ENCODE results near the gene PSD2. TPM values are rescaled to one million over a fixed set of nuclear protein-coding genes. Genes with fewer than 3 reads are reported as not detected.
A peak's percentile ranks its signal among the peaks of the same experiment; 100 is the strongest.

Gene PSD2
- polyA plus RNA-seq (2012; ENCODE audit: insufficient read depth, insufficient read length), result not detected

DNA sequence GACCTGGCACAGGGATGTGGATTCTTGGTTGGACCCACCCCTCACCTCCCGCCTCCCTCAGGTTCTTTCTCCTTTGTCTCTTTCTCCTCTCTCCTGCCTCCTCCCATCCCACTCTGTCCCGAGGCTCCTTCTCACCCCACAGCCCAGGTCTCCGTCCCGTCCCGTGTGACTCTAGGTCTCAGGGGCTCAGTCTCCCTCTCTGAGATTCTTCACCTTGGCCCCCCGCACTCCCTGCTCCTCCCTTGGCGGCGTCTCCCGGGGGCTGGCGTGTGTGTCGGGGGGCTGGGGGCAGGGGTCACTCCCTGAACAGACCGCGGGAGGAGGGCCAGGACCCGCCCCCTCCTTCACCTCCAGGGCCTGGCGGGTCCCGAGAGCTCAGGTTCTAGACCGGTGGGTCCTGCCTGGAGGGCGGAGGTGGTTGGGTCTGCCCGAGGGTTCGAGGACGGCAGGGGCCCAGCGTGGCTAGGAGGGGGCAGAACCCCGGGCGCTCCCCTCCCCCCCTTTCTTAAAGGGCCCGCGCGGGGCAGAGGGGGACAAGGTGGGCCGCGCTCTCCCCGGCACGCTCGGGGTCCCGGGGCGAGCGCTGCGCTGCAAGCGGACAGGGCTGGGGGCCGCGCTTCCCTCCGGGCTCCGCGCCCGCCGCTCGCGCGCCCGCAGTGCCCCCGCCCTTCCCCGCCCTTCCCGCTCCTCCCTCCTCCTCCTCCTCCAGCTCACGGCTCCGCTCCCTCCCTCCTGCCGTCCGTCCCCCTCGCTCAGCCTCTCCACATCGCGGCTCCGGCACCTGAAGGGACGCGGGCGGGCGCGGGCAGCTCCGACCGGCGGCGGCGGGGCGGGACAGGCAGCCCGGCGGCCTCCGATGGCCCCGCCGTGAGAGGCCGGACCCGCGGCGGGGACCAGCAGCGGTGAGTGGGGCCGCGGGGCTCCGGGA, at the start of gene PSD2:
Gene PSD2, plus strand, starts transcription at position 735 of the 928 bp plus-strand sequence. CDS start 13,633 bp downstream, outside the sequence.
- DNase-seq (ENCODE audit: low read depth, low spot score), result no peak
- no peak within 1 kb of the TSS for H3K4me3 ChIP-seq (ENCODE audit: low read length)

DNA sequence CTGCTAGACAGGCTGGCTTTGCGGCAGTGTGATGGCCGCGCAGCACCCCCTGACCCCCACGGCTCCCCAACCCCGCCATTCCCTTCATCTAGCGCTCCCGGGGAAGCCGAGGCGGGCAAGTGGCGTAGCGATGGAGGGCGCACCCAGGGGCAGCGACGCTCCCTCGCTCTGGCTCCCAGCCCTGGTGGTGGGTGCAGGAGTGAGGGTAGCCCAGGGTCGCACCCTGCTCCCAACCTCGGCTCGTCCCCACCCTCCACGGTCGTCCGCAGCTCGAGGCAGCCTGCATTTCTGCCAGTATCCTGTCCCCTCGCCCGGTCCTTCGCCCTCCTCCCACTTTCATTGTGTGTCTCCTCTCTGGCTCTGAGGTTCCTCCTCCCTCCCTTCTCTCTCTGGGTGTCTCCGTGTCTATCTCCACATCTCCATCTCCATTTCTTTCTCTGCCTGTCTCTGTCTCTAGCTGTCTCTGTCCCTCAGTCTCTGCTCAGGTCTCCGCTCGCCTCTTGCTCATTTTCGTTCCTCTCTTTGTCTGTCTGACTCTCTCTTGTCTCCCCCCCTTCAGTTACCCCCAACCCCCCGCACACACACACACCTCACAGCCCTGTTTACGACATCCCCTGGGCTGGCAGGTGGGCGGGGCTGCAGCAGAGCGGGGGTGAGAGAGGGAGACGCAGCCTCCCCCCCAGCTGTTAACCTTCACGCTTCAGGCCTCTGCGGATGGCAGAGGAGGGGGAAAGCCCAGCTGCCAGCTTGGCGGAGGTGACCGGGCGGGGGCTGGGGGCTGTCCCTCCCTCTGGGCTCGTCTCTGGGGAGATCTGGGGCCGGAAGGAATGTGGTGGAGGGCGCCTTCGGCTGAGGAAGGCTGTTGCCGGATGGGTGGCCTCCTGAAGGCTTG, 48.7 kb upstream of the PSD2 start:
- DNase-seq (ENCODE audit: low read depth, low spot score), result no peak

DNA sequence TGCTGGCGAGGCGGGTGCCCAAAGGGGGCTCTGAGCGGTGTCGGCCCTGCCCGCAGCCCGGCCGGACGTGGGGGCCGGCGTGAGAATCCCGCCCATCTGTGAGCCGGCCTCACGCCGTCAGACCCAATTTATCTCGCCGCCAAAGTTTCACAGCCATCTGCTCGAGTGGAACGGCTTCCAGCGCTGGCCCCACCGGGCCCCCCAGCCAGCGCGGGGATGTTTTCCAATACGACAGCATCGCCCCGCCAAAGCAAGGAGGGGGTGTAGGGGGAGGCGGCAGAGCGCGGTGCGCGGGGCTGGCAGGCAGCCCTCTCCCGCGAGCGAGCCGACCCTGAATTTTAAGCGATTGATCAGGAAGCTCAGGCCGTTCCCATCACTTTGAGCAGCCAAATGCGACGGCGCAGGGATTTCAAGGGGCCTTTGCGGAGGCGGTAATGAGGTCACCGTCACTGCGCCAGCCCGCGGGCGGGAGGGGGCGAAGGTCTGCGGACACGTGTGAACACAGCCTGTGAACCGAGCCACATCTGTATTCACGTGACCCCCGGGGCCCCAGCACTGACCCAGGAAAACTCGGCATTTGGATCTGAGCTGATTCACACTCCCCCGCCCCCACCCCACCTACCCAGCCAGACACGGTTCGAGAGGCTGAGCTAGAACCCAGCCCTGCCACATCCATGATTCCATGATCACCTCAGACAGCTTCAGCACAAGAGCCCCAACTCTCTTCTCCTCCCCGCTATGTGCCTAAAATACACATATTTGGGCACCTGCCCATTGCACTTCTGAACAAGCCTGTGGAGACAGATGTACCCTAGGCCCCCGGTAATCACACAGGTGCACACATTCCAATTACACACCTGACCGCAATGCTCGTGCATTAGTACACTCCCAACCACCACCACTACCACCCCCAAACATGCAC, 47.8 kb upstream of the PSD2 start:
- H3K4me3 ChIP-seq (ENCODE audit: low read length), result peak overlapping the region; percentile 36
- DNase-seq (ENCODE audit: low read depth, low spot score), result no peak

More for the DNA sequence above, 48.7 kb upstream of the PSD2 start:
- H3K4me3 ChIP-seq (ENCODE audit: low read length), result peak overlapping the region; percentile 36

DNA sequence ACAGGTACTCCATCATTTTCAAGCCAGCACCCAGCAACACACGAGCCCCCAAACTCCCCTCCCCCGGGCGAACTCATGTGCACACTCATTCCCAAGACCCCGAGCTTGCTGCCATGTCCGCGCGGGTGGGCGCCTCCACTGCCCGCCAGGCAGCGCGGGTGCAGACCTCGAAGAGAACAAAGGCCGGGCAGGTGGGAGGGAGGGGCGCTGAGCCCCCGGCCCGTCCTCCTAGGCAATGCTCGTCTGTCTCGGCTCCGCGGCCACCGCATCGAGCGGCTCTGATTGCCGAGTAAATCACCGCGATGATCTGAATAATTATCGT, 47.1 kb upstream of the PSD2 start:
- DNase-seq (ENCODE audit: low read depth, low spot score), result no peak
- no peak overlapping the region for H3K4me3 ChIP-seq (ENCODE audit: low read length)

DNA sequence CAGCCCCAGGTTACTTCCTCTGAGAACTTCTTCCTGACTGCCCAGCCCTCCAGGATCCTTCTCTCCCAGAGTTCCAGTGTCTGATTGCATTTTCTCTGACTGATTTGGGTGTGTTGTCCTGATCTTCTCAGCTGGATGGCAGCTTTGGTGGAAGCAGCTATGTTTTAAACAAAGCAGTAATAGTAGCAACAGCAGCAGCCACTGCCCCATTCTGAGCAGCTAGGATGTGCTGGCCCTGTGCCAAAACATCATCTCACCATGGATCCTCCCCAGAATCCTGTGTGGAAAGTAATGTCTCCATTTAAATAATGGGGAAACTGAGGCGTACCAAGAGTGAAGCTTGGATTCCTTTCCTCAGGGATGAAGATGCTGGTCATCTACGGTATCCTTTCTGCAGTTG, 46.4 kb upstream of the PSD2 start:
- no peak overlapping the region for H3K4me3 ChIP-seq (ENCODE audit: low read length)
- no peak for DNase-seq (ENCODE audit: low read depth, low spot score)

DNA sequence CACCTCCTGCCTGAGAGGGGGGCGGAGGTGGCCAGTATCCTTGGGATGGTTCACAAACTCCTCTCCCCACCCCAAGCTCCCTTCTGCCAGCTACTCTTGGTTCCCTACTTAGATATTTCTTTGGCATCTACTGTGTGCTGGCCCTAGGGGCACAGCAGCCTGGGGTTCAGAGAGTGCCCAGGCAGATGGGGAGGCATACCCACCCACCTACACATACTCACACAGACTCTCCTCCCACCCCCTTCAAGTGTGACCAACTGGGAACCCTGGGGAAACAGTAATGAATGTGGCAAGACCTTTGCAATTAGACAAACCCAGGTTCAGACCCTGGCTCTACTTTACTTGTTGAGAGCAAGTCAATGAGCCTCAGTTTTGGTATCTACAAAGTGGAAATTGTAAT, 44.4 kb upstream of the PSD2 start:
- DNase-seq (ENCODE audit: low read depth, low spot score), result no peak

DNA sequence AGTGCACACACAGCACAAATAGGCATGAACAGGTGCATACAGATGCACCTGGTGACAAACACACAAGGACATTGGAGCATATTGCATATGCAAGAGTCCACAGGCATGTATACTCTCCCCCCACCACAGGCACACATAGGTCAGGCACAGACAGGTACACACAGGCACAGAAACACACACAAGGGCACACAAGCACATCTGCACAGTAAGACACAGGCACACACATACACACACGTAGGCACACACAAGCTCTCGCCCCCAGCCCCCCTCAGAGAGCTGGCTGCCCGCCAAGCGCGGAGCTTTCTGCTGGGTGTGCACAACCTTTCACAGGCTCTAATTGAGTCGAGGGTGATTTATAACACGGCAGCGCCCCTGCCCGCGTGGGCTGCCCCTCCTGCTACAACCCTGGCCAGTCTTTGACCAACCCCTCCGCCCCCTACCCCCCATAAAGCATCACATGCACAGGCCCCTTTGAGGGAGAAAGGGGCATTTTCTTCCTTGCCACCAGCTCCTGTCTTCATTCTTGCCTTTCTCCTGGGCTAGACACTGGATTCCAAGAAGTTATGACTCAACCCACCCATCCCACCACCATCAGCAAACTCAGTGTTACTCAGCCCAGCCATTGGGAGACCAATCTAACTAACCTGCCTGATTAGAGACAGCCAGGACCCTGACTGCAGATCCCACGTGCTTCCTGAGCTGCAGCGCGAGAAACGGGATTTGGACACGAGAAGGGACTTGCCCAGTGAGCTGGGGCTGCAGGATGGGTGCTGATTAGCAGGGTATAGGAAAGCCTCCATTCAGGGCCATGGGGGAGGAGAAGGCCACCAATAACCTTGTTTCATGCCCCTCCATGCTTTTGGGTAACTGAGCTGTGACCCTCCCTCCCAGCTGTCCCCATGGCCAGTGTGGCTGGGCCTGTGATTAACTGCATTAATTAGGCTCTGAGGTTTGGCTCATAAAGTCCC, 42.8 kb upstream of the PSD2 start:
- no peak for DNase-seq (ENCODE audit: low read depth, low spot score)
- no peak overlapping the region for H3K4me3 ChIP-seq (ENCODE audit: low read length)

More for the DNA sequence above, 44.4 kb upstream of the PSD2 start:
- H3K4me3 ChIP-seq (ENCODE audit: low read length), result no peak overlapping the region

DNA sequence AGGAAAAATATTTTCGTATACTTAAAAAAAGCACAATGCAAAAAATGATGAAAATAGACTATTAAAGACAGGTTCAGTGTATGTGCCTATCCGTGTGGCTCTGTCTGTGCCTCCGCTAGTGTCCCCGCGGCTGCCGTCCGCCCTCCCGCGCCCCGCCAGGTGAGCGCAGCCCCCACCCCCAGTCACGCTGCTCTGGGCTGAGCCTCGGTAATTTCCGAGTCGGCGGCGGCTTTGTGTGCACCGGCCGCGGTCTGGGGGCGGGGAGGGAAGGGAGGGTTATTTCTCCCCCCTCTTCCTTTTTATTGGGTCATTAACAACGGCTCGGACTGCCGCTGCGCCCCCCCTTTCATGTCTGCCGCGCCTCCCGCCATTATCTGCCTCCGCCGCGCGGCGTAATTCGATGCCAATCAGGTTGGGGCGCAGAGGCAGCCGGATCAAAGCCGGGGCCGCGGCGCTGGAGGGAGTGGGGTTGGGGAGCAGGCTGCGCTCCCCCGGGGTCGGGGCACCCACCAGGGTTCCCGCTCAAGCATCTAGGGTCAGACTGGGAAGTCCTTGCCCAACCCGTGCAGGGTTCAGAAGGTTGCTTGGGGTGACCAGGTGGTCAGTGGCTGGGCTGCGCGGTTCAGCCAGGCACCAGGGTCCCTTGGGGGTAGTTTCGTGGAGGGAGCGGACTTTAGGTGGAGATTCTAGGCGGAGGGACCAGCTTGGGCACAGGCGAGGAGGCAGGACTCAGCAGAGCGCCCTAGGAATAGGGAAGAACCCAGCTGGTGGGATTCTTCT, 39.5 kb upstream of the PSD2 start:
- no peak for DNase-seq (ENCODE audit: low read depth, low spot score)
- no peak overlapping the region for H3K4me3 ChIP-seq (ENCODE audit: low read length)

DNA sequence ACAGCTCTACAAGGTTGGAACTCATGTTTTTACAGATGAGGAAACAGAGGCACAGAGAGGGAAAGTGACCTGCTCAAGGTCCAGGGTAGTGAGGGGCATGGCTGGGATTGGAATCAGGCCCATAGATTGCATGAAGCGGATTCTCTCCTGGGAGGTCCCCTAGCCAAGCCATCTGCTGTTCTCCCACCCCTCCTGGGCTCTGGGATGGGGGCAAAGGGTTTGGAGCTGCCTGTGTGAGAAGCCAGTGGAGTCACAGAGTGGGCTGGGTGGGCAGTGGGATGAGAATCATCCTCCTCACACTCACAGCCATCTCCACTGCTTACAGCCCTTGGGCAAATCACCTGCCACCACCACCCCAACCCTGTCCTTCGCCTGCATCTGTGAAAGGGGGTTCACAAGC, 38.6 kb upstream of the PSD2 start:
- H3K4me3 ChIP-seq (ENCODE audit: low read length), result no peak overlapping the region
- no peak for DNase-seq (ENCODE audit: low read depth, low spot score)

DNA sequence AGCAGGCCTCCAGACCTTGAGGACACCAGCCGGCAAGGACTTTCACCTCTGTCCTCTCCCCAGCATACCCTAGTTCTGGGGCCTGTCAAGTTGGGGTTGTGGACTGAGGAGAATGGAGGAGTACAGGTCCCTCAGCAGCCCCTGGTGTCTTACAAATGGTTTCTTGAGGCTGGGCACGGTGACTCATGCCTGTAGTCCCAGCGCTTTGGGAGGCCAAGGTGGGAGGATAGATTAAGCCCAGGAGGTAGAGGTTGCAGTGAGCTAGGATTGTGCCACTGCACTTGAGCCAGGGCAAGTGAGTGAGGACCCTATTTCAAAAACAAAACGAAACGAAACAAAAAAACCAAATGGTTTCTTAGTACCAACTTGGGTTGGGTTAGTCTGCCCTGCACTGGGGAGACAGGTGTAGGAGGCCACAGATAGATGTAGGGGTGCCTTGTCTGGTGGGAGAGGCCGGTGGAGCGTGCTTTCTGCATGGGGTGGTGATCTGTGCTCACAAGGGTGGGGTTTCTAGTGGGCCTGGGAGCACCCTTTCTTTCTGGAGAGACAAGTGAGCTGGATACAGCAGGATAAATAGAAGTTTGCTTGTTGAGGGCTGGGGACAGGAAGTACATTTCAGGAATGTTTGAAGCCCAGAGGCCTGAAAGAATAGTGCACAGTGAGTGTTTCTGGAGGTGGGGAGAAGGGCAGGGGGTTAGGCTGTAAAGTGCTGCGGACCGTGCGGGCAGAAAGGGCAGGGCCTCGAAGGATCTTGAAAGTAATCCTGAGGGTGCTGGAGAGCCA, 37.7 kb upstream of the PSD2 start:
- H3K4me3 ChIP-seq (ENCODE audit: low read length), result no peak overlapping the region
- no peak for DNase-seq (ENCODE audit: low read depth, low spot score)

DNA sequence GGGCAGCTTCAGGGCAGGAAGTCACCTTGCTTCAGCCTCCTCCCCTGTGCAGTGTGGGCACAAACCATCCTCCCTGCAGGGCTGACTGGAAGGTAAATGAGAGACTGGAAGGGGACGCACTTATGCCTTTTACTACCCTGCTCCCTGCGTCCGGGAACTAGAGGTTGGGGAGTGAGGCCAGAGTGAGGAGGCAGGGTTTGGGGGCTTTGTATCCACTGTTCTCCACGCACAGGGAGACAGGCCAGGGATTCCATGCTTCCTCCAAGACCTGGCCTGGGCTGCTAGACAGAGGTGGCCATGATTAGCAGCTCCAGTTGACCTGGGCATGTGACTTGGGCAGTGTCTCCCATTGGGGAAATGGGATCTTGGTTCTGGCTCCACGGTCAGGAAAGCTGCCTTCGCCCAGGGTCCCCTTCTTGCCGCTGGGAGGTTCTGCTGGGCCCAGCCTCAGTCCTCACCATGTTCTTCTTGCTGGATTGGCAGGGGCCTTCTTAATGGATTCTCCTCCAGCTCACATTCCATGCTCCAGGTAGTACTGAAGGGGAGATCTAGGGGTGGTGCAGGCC, 37.0 kb upstream of the PSD2 start:
- no peak for DNase-seq (ENCODE audit: low read depth, low spot score)
- no peak overlapping the region for H3K4me3 ChIP-seq (ENCODE audit: low read length)

DNA sequence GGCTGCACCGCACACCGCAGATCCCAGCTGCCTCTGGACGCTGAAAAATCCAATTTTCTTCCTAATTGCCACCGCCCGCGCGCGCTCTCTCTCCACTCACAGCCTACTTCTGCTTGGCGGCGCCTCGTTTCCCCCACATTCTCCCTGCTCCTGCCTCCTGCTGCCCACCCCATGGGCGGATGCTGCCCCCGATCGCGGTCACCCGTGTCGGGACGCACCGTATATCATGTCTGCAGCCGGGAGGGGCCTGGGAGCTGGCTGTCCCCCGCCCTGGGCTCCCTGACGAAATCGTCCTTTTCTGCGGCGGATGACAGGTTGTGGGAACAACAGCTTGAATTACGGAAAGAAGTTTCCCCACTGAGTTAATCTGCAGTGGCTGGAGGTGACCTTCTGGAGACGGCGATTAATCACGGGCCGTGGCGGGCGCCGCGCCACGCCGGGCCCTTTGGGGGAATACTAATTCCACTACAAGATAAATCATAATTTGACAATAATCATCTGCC, 36.3 kb upstream of the PSD2 start:
- DNase-seq (ENCODE audit: low read depth, low spot score), result no peak
- H3K4me3 ChIP-seq (ENCODE audit: low read length), result no peak overlapping the region

DNA sequence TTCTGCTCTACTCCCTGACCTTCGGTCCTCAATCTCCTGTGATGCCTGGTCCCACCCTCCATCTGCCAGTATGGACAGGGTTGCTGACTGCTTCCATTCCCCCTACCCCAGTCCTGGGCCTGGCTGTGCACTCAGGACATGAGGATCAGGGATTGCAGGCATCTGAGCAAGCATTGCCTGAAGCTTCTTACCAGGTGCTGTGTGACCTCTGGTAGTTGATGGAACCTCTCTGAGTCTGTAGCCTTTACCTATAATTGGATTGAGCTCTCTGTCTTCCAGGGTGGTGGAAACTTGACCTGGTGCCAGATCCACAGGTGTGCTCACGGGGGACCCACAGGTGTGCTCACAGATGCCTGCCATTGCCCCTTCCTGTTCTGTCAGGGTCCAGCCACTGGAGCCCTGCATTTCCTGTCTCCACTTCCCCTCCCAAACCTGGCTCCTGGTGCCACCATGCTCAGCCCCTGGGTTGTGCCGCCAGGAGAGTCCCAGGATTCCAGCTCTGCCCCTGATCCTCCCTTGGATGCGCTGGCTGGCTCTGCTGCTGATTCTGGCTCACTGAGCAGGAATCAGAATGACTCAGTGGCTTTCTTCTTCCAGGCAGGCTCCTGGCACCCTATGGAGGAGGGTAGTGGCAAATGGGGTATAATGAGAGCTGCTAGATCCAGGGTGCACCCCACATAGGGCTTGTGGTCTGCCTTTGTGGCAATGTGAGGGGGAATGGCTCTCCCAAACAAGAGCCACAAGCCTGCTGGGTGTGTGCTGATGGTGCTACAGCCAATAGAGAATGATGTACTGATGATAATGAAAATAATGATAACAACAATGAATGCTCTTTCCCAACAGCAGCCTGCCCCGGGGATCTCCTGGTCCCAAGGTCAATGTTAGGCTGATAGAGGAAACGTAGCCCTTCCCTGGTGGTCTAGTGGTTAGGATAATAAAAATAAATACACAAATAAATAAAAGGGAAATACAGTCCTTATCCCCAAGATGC, 35.2 kb upstream of the PSD2 start:
- no peak overlapping the region for H3K4me3 ChIP-seq (ENCODE audit: low read length)
- no peak for DNase-seq (ENCODE audit: low read depth, low spot score)

DNA sequence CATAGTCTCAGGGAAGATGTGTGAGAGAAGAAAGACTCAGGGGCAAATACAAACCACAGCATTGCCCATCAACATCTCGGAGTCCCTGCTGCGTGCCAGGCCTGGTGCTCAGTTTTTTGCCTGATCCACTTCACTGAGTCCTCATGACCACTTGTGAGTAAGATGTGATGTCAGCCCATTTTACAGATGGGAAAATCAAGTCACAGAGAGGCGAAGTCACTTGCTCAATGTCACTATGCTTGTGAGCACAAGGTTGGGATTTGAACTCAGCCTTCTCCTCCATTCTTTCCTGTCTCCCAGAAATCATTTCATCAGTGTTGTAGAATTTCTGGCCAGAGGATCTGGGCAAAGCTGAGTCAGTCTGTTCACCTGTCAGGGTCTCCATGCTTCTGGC, 34.6 kb upstream of the PSD2 start:
- no peak overlapping the region for H3K4me3 ChIP-seq (ENCODE audit: low read length)
- no peak for DNase-seq (ENCODE audit: low read depth, low spot score)

DNA sequence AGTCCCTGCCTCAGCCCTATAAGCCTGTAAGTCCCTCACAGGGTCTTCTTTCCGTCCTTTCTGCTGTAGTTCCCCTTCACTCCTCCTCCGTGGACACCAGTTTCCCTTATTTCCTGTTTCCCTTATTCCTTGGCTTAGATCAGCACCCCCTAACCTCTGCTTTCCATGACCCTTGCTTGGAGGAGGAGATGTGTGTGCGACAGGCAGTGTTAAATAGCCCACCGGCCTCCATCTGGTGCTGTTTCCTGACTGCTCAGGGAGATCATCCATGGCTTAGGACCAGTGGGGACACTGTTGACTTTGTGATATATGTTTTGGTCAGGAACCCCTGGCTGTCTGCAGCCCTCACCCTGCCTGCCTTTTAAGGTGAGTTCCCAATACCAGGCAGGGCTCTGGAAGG, 34.1 kb upstream of the PSD2 start:
- H3K4me3 ChIP-seq (ENCODE audit: low read length), result no peak overlapping the region

More for the DNA sequence above, 34.1 kb upstream of the PSD2 start:
- DNase-seq (ENCODE audit: low read depth, low spot score), result no peak
